RWPE2 (cell line): Measurements from ENCODE around the gene MAPRE3.
A peak's percentile ranks its signal among the peaks of the same experiment; 100 is the strongest.

Experiments
- ATAC-seq: fragments of 200-7000 bp; cut with Tn5 transposase; 3 replicates; pipeline ENCODE4 v1.9.1; 2021; ENCODE audit warnings: low read depth
- DNase-seq: peaks from one replicate; pipeline ENCODE4 v3.0.0-alpha.2; 2020; ENCODE audit warnings: low spot score
- H3K27ac ChIP-seq: fragments of 450-650 bp; 2 replicates; pipeline ENCODE4 v1.5.1; 2017; ENCODE audit warnings: mild to moderate bottlenecking; ENCODE audit not compliant: poor library complexity, severe bottlenecking
- H3K27me3 ChIP-seq: fragments of 250-450 bp; sonication (Bioruptor Pico); 2 replicates; pipeline ENCODE4 v1.5.1; 2021; ENCODE audit warnings: mild to moderate bottlenecking, moderate library complexity; ENCODE audit not compliant: insufficient read depth, poor library complexity, severe bottlenecking
- H3K36me3 ChIP-seq: fragments of 250-450 bp; sonication (Bioruptor Pico); 2 replicates; pipeline ENCODE4 v1.5.1; 2020; ENCODE audit warnings: low read depth, mild to moderate bottlenecking, moderate library complexity
- H3K4me1 ChIP-seq: fragments of 250-450 bp; sonication (Bioruptor Pico); 2 replicates; pipeline ENCODE4 v1.5.1; 2021; ENCODE audit warnings: mild to moderate bottlenecking, moderate library complexity; ENCODE audit not compliant: insufficient read depth, poor library complexity, severe bottlenecking
- H3K4me3 ChIP-seq: fragments of 250-450 bp; sonication (Bioruptor Pico); 2 replicates; pipeline ENCODE4 v1.5.1; 2021; ENCODE audit warnings: mild to moderate bottlenecking, moderate library complexity; ENCODE audit not compliant: severe bottlenecking
- H3K9me3 ChIP-seq: fragments of 250-450 bp; sonication (Bioruptor Pico); 2 replicates; pipeline ENCODE4 v1.5.1; 2021; ENCODE audit warnings: mild to moderate bottlenecking, moderate library complexity; ENCODE audit not compliant: severe bottlenecking
- CTCF ChIP-seq: fragments of 450-650 bp; IDR thresholded peaks from one replicate; pipeline ENCODE4 v1.5.1; 2017; ENCODE audit warnings: mild to moderate bottlenecking, moderate library complexity; ENCODE audit not compliant: poor library complexity, severe bottlenecking

MAPRE3 gene

DNA sequence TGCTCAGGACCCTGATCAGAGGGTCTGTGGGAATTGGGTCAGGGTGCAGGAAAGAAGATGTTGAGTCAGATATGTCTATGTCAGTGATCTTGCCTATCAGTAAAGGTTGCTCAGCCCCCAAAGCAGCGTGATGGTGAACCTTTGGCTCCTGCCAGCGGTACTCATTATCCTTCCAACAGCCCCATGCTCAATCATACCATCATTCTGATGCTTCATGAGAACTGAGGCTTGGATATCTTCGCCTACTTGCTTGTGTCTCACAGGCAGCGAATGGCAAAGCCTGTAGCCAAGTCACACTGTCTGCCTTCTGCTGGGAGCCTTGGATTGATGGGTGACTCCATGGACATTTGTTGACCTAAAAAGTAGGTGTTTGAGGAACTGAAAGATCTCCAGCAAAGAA lies 43.3 kb downstream of the MAPRE3 start:
- DNase-seq = no peak
- H3K4me3 ChIP-seq = no peak overlapping the region
- H3K27me3 ChIP-seq = no peaks in the 10 kb centered on the region
- TF ChIP-seq CTCF = no peak
- H3K4me1 ChIP-seq = peaks cover 5% of the 10 kb centered on the region
- no peaks in the 10 kb centered on the region for H3K36me3 ChIP-seq
- H3K27ac ChIP-seq = no peak overlapping the region
- no peak for ATAC-seq
- no peaks in the 10 kb centered on the region for H3K9me3 ChIP-seq

DNA sequence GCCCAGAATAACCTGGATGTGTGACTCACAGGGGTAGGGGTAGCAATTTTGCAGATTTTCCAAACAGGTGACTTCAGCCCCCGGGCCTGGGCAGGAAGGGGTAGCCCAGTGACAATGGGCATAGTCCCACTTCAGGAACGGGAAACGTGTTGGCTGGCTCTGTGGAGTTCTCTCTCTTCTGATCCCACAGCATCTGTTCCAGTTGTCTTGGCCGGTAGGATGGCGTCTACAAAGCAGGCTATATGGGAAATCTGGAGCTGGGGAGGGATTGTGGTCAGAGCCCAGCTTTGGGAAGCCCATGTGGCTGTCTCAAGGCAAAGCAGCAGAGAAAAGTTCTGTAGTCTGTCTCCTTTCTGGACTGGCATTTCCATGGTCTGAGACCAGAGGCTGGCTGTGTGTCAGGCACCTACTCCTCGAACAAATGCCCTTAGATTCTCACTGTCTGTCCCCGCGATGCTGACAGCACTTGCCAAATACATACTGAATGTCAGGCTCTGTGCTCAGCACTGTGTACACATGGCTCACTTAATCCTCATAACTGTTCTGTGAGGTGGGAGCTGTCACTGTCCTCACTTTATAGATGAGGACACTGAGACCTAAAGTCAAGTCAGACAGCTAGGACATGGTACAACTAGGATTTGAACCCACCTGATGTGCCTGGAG lies 44.5 kb downstream of the MAPRE3 start:
- ATAC-seq (no peak), DNase-seq (no peak)
- Histone ChIP-seq H3K27me3 (no peaks in the 10 kb centered on the region), H3K4me3 (no peak overlapping the region), H3K9me3 (no peaks in the 10 kb centered on the region), H3K27ac (no peak overlapping the region), H3K4me1 (peaks cover 5% of the 10 kb centered on the region), H3K36me3 (no peaks in the 10 kb centered on the region)
- no peak for TF ChIP-seq CTCF

DNA sequence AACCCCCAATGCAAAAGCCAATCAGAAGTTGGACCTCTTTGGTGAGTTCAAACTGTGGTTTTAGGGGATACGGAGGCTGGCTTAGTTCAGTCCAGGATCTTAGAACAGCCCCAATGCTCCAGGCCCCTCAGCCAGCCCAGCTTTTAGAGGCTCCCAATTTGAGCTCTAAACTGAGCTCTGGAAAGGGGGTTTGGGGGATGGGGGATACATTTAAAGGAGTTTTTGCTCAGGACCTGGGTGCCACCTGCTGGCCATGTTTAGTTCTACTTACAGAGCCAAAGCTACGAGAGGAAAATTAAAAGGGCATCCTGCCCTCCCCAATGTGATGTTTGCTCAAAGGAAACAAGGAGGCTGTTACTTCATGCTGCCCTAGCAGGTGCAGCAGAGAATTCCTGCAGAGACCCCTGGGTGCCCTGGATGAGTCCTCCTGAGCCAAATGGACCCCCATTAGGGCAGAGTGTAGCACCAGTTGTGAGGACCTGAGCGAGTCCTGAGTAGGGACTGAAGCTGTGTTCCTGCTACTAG lies 46.4 kb downstream of the MAPRE3 start:
- no peaks in the 10 kb centered on the region for H3K27me3 ChIP-seq
- TF ChIP-seq CTCF = peak; percentile 77
- DNase-seq (no peak), ATAC-seq (peak; percentile 44; the same call in 1 of the 3 replicates)
- H3K27ac ChIP-seq = no peak overlapping the region
- H3K4me3 ChIP-seq = no peak overlapping the region
- H3K9me3 ChIP-seq = no peaks in the 10 kb centered on the region
- H3K4me1 ChIP-seq = peaks cover 5% of the 10 kb centered on the region
- no peaks in the 10 kb centered on the region for H3K36me3 ChIP-seq

GRCh38 chr2:27018142-27018541 lies 47.7 kb downstream of the MAPRE3 start:
- Histone ChIP-seq H3K9me3 (no peaks in the 10 kb centered on the region), H3K4me3 (no peak overlapping the region), H3K36me3 (no peaks in the 10 kb centered on the region), H3K27ac (no peak overlapping the region), H3K27me3 (no peaks in the 10 kb centered on the region), H3K4me1 (peaks cover 5% of the 10 kb centered on the region)
- ATAC-seq (no peak; the same call in 2 of the 3 replicates), DNase-seq (no peak)
- TF ChIP-seq CTCF = no peak

- DNase-seq (no peak), ATAC-seq (no peak)
- Histone ChIP-seq H3K27ac (no peak overlapping the region), H3K9me3 (no peaks in the 10 kb centered on the region), H3K27me3 (no peaks in the 10 kb centered on the region), H3K36me3 (no peaks in the 10 kb centered on the region), H3K4me3 (no peak overlapping the region), H3K4me1 (peaks cover 5% of the 10 kb centered on the region)
- no peak for TF ChIP-seq CTCF
These were observed 49.0 kb downstream of the MAPRE3 start for GRCh38 chr2:27019459-27019858.
